Suprapubic skin (tissue), 4 donors: Measurements from ENCODE around the gene LRRC4C.

Experiments used
- CTCF ChIP-seq, 2 donors: fragments of 200-600 bp in 1 of 2; fragments of 450-650 bp in 1 of 2; sonication (generic) in 1 of 2; IDR thresholded peaks; one replicate each; pipeline ENCODE4 v1.5.1; 2016 to 2019; ENCODE audit warnings: antibody characterized with exemption in 2 of 2, mild to moderate bottlenecking in 1 of 2, moderate library complexity in 1 of 2
- EP300 ChIP-seq: sonication (generic); formaldehyde crosslinking; IDR thresholded peaks from one replicate; pipeline ENCODE4 v1.6.1; 2017; ENCODE audit warnings: antibody characterized with exemption
- POLR2A ChIP-seq, 2 donors: fragments of 450-650 bp; IDR thresholded peaks; one replicate each; pipeline ENCODE4 v1.6.1; 2017; ENCODE audit warnings: antibody characterized with exemption in 2 of 2, mild to moderate bottlenecking in 2 of 2, moderate library complexity in 2 of 2
- POLR2AphosphoS5 ChIP-seq, 3 donors: sonication (generic); formaldehyde crosslinking; IDR thresholded peaks; one replicate each; pipeline ENCODE4 v1.6.1; 2017; ENCODE audit warnings: antibody characterized with exemption in 3 of 3

- TF ChIP-seq CTCF (IDR thresholded peaks at IDR 0.05) (no peak), POLR2AphosphoS5 (IDR thresholded peaks at IDR 0.05) (no peak), POLR2A (IDR thresholded peaks at IDR 0.05) (no peak), EP300 (no peak)
Measured at GRCh38 chr11:40203606-40204005, 1255.8 kb downstream of the LRRC4C start.
